ENCODE results near the gene EXOC3.
"Not testable (repeated sequence)": the region's sequence is repeated elsewhere in the genome, so short reads cannot be mapped to it uniquely, and the experiment has no call there.

Gene EXOC3

DNA sequence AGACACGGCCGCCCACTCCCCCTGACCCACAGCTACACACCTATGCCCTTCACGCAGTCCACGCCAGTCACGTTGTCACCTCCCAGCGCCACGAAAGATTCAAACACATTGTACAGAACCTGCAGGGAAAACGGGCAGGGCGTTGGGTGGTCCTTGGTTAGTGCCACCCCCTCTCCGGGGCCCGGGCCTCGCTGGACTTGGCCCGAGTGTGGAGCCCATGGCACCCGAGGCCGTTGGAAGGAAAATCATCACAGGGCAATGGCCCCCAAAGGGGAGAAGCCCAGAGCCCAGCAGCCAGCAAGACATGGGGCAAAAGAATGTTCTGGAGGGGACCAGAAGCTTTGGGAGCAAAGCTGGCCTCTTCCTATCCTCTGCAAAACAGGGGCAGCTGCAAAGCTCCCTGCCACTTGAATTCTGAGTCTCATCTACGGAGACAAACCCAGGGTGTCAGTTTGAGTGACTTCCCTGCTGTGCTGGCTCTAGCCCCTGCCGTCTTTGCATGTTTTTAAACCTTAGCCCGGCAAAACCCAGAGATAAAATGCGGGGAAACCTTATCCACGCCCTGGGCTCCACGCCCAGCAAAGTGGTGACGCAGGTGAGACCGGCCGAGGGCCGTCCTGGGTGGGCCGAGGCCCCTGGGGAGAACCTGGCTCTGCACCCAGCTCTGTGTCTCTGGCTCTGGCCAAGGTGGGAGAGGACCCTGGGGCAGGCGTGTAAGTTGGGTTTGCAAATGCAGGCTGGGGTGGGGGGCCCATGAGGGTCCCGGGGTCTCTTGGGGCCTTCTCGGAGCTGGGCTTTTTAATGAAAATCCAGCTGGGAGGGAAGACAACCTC lies 42.4 kb downstream of the EXOC3 start:
- Mint-ChIP-seq H3K36me3 (no peaks in the 10 kb centered on the region), H3K27ac (no peak overlapping the region), H3K9me3 (no peaks in the 10 kb centered on the region), H3K4me1 (peaks cover 3% of the 10 kb centered on the region), H3K4me3 (no peak overlapping the region), H3K27me3 (peaks cover 1% of the 10 kb centered on the region)

DNA sequence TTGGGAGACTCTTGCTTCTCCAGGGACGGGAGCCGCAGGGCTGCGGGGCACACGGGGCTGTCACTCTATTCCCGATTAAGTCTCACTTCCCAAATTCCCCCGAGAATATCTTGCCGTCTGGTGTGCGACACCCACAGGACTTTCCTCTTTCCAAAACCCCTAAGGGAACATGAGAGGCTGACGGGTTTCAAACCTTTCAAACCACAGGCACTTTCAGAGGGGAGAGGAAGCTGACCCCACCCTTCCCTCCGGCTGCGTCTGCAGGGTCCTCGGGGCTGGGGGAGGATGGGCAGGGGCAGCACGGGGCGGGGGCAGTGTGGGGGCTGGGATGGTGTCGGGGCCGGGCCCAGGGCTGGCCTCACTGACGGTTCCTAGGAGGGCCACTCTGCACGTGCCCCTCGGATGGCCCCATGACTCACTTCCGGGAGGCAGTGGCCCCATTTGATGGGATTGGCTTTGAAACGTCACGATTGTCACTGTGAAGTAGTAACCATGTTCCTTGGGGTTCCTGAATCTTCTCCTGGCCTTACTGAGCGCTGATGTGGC lies 43.0 kb downstream of the EXOC3 start:
- H3K4me3 Mint-ChIP-seq, result no peak overlapping the region
- no peak overlapping the region for H3K27ac Mint-ChIP-seq
- no peaks in the 10 kb centered on the region for H3K36me3 Mint-ChIP-seq
- peaks cover 3% of the 10 kb centered on the region for H3K4me1 Mint-ChIP-seq
- peaks cover 1% of the 10 kb centered on the region for H3K27me3 Mint-ChIP-seq
- H3K9me3 Mint-ChIP-seq, result no peaks in the 10 kb centered on the region

DNA sequence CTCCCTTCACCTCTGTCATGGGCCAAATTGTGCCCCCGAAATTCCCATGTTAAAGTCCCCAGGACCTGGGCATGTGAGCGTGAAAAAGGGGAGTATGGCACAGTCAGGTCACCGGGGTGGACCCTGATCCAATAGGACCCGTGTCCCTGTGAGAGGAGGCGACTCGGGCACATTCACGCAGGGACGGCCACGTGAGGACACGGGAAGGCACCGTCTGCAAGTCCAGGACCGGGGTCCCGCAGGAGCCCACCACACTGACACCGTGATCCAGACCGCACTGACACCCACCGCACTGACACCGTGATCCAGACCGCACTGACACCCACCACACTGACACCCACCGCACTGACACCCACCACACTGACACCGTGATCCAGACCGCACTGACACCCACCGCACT lies 43.6 kb downstream of the EXOC3 start:
- H3K36me3 Mint-ChIP-seq, H3K4me3 Mint-ChIP-seq, H3K27ac Mint-ChIP-seq, H3K9me3 Mint-ChIP-seq, H3K27me3 Mint-ChIP-seq, H3K4me1 Mint-ChIP-seq: not testable (repeated sequence)

DNA sequence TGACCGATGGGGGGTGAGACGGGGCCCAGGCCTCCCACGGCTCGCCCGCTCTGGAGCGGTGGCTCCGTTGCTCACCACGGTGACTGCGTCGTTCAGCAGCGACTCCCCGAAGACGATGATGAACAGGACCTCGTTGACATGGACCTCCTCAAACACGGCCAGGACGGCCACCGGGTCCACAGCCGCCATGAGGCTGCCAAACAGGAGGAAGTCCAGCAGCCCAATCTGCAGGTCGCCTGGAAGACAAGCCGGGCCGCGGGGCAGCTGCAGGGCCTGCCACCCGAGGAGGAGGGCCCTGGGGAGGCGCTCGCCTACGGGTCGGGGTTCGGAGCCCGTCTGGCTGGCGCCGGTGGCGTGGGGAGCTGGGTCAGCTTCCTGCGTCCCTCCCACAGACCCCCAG lies 45.3 kb downstream of the EXOC3 start:
- H3K36me3 Mint-ChIP-seq, result no peaks in the 10 kb centered on the region

DNA sequence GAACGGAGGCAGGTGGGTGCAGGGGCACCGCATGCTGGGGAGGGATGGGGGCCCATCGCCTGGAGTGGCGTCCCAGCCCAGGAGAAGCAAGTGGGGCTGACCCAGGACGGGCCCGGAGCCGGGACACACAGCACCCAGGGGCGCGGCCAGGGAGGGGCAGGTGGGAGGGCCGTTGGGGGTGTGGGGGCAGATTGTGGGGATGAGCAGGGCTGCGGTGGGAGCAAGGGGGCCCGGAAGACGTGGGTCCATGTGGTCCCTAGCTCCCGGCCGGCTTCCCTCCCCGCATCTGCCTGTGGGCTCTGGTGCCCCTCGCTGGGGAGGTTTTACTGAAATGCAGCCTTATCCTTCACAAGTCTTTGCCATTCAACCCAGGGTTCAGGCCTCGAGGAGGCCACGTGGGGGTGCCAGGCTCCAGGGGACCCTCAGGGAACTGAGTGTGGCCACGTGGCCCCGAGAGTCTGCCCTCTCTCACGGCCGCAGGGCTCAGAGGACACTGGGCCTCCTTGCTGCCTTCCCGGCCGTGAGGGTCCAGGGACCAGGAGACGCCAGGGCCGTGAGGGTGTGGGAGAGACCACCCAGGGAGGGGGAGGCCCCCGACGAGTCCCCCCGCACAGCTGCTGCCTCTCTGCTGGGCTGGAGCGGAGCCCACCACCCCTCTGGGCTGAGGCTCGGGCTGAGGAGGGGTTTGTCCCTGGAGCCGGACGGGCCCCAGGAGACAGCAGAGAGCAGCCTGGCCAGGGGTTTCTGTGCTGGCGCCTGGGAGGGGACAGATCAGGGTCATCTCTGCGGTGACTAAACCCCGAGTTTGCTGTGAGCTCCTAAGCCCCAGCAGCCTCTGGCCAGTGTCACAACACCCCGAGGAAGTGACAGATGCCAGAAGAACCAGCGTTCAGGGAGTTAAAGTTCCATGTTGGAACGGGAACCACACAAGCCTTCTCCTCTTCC lies 46.0 kb downstream of the EXOC3 start:
- no peak overlapping the region for H3K27ac Mint-ChIP-seq
- H3K36me3 Mint-ChIP-seq, result no peaks in the 10 kb centered on the region
- no peaks in the 10 kb centered on the region for H3K9me3 Mint-ChIP-seq
- H3K4me3 Mint-ChIP-seq, result no peak overlapping the region
- H3K27me3 Mint-ChIP-seq, result no peaks in the 10 kb centered on the region
- H3K4me1 Mint-ChIP-seq, result peaks cover 3% of the 10 kb centered on the region

More for the DNA sequence above, 45.3 kb downstream of the EXOC3 start:
- H3K27ac Mint-ChIP-seq, result no peak overlapping the region
- H3K4me3 Mint-ChIP-seq, result no peak overlapping the region
- H3K4me1 Mint-ChIP-seq, result peaks cover 3% of the 10 kb centered on the region
- no peaks in the 10 kb centered on the region for H3K27me3 Mint-ChIP-seq
- H3K9me3 Mint-ChIP-seq, result no peaks in the 10 kb centered on the region

DNA sequence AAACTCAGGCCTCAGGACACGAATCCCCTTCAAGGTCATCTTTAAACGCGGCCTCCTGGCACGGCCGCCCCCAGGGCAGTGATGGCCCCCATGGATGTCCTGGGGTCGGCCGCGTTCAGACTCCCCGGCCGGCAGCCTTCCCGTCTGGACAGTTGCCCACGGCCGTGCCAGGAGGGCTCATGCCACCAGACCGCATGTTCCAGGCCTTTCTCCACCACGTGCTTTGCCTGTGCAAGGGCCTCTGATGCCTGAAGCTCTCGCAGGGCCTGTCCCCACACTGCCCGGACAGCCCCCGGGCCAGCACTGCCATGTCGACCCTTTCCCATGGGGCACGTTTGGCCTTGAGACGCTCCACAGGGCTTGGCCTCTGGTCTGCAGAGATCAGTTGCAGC lies 46.7 kb downstream of the EXOC3 start:
- no peaks in the 10 kb centered on the region for H3K9me3 Mint-ChIP-seq
- no peaks in the 10 kb centered on the region for H3K27me3 Mint-ChIP-seq
- no peak overlapping the region for H3K27ac Mint-ChIP-seq
- no peak overlapping the region for H3K4me3 Mint-ChIP-seq
- H3K36me3 Mint-ChIP-seq, result no peaks in the 10 kb centered on the region
- peaks cover 3% of the 10 kb centered on the region for H3K4me1 Mint-ChIP-seq

DNA sequence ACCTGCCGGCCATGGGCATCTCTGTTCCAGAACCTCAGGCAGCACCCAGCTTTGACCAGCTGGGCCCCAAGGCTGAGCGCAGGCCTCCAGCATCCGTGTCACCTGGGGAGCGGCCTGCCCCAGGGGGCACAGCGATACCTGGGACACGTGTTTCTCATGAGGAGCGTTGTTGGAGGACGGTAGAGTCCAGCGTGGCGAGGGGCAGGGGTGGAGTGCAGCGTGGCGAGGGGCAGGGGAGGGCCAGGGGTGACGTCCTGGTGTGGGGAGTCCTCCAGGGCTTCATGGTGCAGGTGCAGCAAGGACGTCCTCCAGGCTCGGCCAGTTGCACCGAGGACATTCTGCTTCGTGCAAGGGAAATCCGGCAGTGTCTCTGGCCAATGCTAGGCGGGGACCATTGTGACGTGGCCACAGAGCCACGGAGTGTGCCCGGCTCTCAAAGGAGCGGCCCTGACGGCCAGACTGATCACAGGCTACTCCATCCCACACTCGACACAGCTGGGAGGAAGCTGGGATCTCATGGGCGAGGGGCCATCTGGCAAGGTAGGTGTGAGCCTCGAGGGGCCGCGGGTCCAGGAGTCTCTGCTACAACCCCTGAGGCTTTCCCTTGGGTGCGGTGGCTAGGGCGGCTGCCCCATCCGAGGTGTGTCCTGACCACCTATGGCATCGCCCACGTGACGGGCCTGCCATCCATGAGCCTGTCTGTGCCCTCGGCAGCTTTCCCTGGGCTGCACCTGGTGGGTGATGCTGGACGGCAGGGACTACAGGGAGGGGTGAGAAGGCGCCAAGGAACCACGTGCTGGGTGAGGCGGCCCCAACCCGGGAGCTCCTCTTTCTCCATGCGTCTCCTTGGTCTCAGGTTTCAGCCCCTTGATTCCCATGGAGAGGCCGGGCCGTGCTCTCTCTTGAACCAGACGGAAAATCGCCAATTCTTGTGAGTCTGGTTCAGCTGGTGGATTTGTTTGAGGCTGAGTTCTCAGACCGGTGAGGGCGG lies 47.4 kb downstream of the EXOC3 start:
- peaks cover 3% of the 10 kb centered on the region for H3K4me1 Mint-ChIP-seq
- no peak overlapping the region for H3K27ac Mint-ChIP-seq
- H3K36me3 Mint-ChIP-seq, result no peaks in the 10 kb centered on the region
- no peaks in the 10 kb centered on the region for H3K9me3 Mint-ChIP-seq
- no peaks in the 10 kb centered on the region for H3K27me3 Mint-ChIP-seq
- no peak overlapping the region for H3K4me3 Mint-ChIP-seq

DNA sequence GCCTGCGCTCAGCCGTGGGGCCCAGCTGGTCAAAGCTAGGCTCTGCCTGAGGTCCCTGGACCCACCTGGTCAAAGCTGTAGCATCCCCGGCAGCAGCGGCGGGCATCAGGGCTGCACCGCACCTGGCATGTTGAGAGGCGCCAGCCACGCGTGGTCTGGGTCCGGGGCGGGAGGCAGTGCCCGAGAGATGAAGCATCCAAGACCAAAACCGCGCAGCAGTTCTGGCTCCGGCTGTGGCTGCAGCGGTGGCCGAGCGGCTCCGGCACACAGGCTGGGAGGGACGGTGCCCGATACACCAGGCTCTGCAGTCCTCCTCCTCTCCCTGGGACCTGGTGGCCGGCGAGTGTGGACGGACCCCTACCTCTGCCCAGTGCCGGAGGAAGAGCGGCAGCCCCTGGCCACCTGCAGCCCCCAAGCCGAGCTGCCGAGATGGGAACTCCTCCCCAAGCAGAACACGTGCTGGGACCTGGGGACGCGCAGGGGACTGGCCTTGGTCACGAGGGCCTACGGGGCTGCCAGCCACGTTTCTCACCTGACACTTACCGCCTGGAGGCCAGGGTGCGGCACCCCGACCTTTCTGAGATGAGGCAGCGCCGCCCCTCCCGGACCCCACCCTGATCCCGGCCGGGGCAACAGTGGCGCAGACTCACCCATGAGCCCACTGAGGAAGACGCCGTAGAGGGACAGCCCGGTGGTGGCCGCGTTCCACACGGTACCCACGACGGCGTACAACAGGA lies 48.3 kb downstream of the EXOC3 start:
- Mint-ChIP-seq H3K4me1 (peaks cover 2% of the 10 kb centered on the region), H3K27ac (no peak overlapping the region), H3K9me3 (no peaks in the 10 kb centered on the region), H3K27me3 (no peaks in the 10 kb centered on the region), H3K36me3 (no peaks in the 10 kb centered on the region), H3K4me3 (no peak overlapping the region)

DNA sequence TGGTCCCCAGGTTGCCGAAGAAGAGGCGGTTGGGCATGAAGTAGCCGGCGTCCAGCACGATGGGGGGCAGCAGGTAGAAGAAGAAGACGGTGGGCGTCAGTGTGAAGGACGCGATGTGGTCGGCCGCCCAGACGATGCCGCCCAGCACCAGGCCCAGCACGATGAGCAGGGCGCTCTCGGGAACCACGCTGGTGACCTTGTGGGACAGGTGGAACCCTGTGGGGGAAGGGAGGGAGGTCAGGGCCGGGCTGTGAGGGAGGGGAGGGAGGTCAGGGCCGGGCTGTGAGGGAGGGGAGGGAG lies 48.8 kb downstream of the EXOC3 start:
- H3K4me1 Mint-ChIP-seq, result no peaks in the 10 kb centered on the region
- no peaks in the 10 kb centered on the region for H3K9me3 Mint-ChIP-seq
- no peaks in the 10 kb centered on the region for H3K36me3 Mint-ChIP-seq
- no peak overlapping the region for H3K27ac Mint-ChIP-seq
- no peak overlapping the region for H3K4me3 Mint-ChIP-seq
- H3K27me3 Mint-ChIP-seq, result no peaks in the 10 kb centered on the region

DNA sequence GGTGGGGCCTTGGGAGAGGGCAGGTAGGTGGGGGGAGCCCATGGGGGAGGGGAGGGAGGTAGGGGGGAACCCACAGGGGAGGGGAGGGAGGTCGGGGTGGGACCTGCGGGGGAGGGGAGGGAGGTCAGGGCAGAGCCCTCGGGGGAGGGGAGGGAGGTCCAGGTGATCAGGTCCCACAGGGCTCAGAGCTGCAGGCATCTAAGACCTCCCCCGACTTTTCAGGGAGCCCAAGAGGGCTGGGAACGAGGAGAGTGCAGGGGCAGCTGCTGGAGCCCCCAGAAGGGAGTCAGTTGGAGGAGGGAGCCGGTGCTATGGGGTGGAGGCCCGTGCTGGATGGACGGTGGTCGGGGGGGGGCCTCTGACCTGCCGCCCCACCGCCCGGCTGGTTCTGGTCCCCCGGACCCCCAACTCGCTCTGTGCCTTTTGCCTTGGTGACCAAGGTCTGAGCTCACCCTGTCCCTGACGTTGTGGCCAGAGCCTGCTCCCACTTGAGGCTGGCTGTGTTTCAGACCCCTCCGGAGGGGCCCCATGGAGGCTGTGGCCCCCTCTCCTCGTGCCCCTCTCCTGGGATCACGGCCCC lies 49.4 kb downstream of the EXOC3 start:
- H3K27ac Mint-ChIP-seq, result no peak overlapping the region
- H3K9me3 Mint-ChIP-seq, result no peaks in the 10 kb centered on the region
- no peak overlapping the region for H3K4me3 Mint-ChIP-seq
- no peaks in the 10 kb centered on the region for H3K36me3 Mint-ChIP-seq
- no peaks in the 10 kb centered on the region for H3K27me3 Mint-ChIP-seq
- no peaks in the 10 kb centered on the region for H3K4me1 Mint-ChIP-seq

DNA sequence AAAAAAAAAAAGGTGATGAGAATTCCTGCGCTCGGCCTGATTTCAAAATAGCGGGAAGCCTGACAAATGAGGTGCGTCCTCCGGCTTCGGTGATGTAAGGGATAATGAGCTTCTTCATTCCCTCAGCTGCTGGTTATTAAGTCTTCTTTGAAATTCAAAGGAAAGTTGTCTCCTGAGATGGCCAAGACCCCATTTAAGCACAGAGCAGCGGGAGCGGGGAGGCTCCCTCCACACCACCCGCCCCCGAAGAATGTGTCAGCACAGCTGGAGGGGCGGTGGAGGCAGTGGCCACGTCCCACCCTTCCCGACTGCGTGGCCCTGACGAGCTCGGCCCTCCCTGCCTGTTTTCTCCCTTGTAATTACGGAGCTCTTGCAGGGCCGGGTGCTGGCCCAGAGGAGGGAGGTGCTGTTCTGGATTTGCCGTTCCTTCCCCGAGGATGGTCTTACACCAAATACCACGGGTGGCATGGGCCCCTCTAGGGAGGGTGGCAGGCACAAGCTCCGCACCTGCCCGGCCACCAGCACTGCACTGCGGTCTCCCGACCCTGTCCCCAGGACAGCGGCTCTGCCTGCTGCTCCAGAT lies 50.2 kb downstream of the EXOC3 start:
- Mint-ChIP-seq H3K4me1 (no peaks in the 10 kb centered on the region), H3K27ac (no peak overlapping the region), H3K4me3 (no peak overlapping the region), H3K36me3 (no peaks in the 10 kb centered on the region), H3K9me3 (no peaks in the 10 kb centered on the region), H3K27me3 (peaks cover 2% of the 10 kb centered on the region)

DNA sequence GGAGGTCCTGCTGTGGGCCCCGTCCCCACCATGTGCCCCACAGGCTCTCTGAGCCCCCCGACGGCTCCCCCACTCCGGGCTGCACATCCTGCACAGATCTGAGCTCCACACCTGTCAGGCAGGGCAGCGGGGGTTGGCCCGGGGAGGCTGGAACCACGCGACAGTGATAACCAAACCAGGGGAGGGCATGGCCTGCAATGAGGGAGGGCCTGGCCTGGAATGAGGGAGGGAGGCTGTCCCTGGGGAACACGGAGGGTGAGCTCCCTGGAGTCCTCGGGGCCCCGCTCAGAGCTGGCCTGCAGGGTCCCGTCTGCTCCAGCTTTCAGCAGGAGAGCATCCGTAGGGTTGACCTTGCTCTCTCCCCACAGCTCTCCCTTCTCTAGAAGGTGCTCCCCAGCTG lies 50.8 kb downstream of the EXOC3 start:
- Mint-ChIP-seq H3K4me1 (no peaks in the 10 kb centered on the region), H3K27me3 (peaks cover 2% of the 10 kb centered on the region), H3K9me3 (no peaks in the 10 kb centered on the region), H3K27ac (no peak overlapping the region), H3K4me3 (no peak overlapping the region), H3K36me3 (no peaks in the 10 kb centered on the region)

DNA sequence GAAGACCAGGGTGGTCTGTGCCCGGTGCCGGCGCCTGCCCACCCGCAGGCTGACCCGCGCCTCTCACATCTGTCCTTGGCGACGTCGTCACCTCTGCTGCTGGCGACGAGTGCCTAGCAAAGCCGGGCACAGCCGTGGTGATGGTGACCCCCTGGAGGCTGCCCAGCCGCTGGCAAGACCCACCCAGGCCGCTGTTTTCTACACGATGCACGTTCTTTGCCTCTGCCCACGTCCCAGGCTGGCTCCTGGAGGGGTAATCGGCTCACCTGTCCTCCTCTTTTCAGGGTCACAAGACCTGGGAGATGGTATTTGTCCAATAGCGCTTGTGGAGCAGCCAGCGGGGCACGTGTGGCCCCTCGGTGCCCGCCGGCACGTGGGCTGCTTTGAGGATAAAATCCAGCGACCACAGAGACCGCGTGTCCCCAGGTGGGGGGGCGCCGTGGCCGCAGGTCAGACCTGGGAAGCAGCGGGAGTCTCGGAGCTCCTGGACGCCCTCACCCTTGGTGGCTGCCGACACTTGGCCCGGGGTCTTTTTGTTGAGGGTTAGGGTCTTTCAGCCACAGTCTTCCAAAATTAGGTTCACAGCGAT lies 51.8 kb downstream of the EXOC3 start:
- no peaks in the 10 kb centered on the region for H3K4me1 Mint-ChIP-seq
- no peaks in the 10 kb centered on the region for H3K36me3 Mint-ChIP-seq
- no peak overlapping the region for H3K27ac Mint-ChIP-seq
- H3K9me3 Mint-ChIP-seq, result no peaks in the 10 kb centered on the region
- peaks cover 2% of the 10 kb centered on the region for H3K27me3 Mint-ChIP-seq
- H3K4me3 Mint-ChIP-seq, result no peak overlapping the region

DNA sequence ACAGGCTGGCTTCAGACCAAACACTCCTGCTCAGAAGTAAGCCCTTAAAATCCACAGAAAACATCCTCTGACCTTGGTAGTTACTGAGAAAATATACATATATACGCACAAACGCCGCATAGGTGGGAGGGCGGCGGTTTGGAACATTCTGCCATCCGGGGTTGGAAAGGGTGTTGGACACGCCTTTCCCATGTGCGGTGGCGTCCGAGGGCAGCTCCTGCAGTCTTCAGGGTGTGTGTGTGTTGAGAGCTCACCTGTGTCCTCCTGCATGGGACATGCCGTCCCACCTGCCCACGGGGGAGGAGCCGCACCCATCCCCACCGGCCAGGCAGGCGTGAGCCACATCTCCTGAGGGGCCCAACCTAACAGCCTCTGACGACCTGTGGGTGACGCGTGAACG lies 53.1 kb downstream of the EXOC3 start:
- Mint-ChIP-seq H3K27me3 (peaks cover 2% of the 10 kb centered on the region), H3K9me3 (no peaks in the 10 kb centered on the region), H3K36me3 (no peaks in the 10 kb centered on the region), H3K4me3 (no peak overlapping the region), H3K4me1 (no peaks in the 10 kb centered on the region), H3K27ac (no peak overlapping the region)

Measured in activated naive CD4-positive, alpha-beta T cell treated with anti-CD3 and anti-CD28 coated beads, Interleukin-2, amount 50 U/mL, for 24 hours (primary cell).